Measurements from ENCODE around the gene SDK1.

GRCh38 chr7:4240042-4240441, 939.0 kb downstream of the SDK1 start:
- TF ChIP-seq POLR2A (IDR thresholded peaks at IDR 0.05) (no peak), CTCF (IDR thresholded peaks at IDR 0.05) (no peak)
